Activated CD4-positive, alpha-beta T cell treated with anti-CD3 and anti-CD28 coated beads, Interleukin-2, Interleukin-6, amounts not matched to agents 100 ng/mL and 50 ng/mL, durations not matched to agents 16 hours and 8 hours (primary cell): Measurements from ENCODE around the gene KLF11.
A peak's percentile ranks its signal among the peaks of the same experiment; 100 is the strongest.

ENCODE experiments used
- DNase-seq: peaks from one replicate; pipeline ENCODE4 v3.0.0-alpha.2; 2020

The KLF11 gene

GRCh38 chr2:10043256-10043905 lies at the start of gene KLF11:
Gene KLF11, plus strand, starts transcription at chr2:10043550. Its CDS starts 167 bp downstream, at chr2:10043717.
- peak; percentile 75 for DNase-seq

GRCh38 chr2:9994462-9994861 lies 48.9 kb upstream of the KLF11 start:
- DNase-seq, result no peak

- DNase-seq, result no peak
These were observed 48.3 kb upstream of the KLF11 start for GRCh38 chr2:9995059-9995458.

- no peak for DNase-seq
These were observed 47.0 kb upstream of the KLF11 start for GRCh38 chr2:9996321-9996720.

GRCh38 chr2:9997936-9998335 lies 45.4 kb upstream of the KLF11 start:
- DNase-seq, result no peak

- no peak for DNase-seq
These were observed 44.3 kb upstream of the KLF11 start for GRCh38 chr2:9998916-9999654.

- DNase-seq, result no peak
These were observed 43.7 kb upstream of the KLF11 start for GRCh38 chr2:9999693-10000092.

GRCh38 chr2:10000541-10000940 lies 42.8 kb upstream of the KLF11 start:
- no peak for DNase-seq

GRCh38 chr2:10001586-10001985 lies 41.8 kb upstream of the KLF11 start:
- no peak for DNase-seq

- DNase-seq, result no peak
These were observed 41.2 kb upstream of the KLF11 start for GRCh38 chr2:10002109-10002508.

GRCh38 chr2:10002681-10003080 lies 40.7 kb upstream of the KLF11 start:
- DNase-seq, result no peak

- DNase-seq, result no peak
These were observed 39.9 kb upstream of the KLF11 start for GRCh38 chr2:10003206-10004125.

- no peak for DNase-seq
These were observed 38.9 kb upstream of the KLF11 start for GRCh38 chr2:10004401-10004800.

- DNase-seq, result no peak
These were observed 38.5 kb upstream of the KLF11 start for GRCh38 chr2:10004836-10005235.

GRCh38 chr2:10005461-10006235 lies 37.7 kb upstream of the KLF11 start:
- no peak for DNase-seq

- DNase-seq, result no peak
These were observed 36.9 kb upstream of the KLF11 start for GRCh38 chr2:10006236-10007161.

- no peak for DNase-seq
These were observed 35.9 kb upstream of the KLF11 start for GRCh38 chr2:10007435-10007834.

- DNase-seq, result no peak
These were observed 35.2 kb upstream of the KLF11 start for GRCh38 chr2:10007921-10008808.

- no peak for DNase-seq
These were observed 34.6 kb upstream of the KLF11 start for GRCh38 chr2:10008809-10009176.

- DNase-seq, result no peak
These were observed 34.0 kb upstream of the KLF11 start for GRCh38 chr2:10009271-10009810.
